GM19043 (cell line): ENCODE measurements around the gene ZGPAT.

Experiments used
- ATAC-seq: cut with Tn5 transposase; IDR thresholded peaks from one replicate; pipeline ENCODE4 v1.9.1; 2021; ENCODE audit warnings: low read depth; ENCODE audit not compliant: unreplicated experiment

The ZGPAT gene

GRCh38 chr20:63732118-63733095 is 24.6 kb downstream of the ZGPAT start:
- no peak for ATAC-seq

DNA sequence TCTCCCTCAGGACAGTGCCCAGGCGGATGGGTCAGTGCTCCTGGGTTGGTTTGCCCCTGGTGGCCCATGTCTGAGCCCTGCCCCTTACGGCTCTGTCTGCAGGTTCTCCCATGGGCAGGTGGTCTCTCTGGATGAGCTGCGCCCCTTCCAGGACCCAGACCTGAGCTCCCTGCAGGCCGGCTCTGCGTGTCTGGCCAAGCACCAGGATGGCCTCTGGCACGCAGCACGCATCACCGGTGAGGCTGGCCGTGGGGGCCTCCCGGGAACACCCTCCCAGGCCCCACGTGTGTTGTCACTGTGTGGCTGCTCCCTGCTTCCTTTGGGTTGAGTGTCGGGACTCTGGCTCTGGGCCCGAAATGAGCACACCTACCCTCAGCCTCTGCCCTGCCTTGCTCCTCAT is 25.3 kb downstream of the ZGPAT start:
- ATAC-seq, result no peak

- no peak for ATAC-seq
Observed at GRCh38 chr20:63733579-63734081, 25.8 kb downstream of the ZGPAT start.

DNA sequence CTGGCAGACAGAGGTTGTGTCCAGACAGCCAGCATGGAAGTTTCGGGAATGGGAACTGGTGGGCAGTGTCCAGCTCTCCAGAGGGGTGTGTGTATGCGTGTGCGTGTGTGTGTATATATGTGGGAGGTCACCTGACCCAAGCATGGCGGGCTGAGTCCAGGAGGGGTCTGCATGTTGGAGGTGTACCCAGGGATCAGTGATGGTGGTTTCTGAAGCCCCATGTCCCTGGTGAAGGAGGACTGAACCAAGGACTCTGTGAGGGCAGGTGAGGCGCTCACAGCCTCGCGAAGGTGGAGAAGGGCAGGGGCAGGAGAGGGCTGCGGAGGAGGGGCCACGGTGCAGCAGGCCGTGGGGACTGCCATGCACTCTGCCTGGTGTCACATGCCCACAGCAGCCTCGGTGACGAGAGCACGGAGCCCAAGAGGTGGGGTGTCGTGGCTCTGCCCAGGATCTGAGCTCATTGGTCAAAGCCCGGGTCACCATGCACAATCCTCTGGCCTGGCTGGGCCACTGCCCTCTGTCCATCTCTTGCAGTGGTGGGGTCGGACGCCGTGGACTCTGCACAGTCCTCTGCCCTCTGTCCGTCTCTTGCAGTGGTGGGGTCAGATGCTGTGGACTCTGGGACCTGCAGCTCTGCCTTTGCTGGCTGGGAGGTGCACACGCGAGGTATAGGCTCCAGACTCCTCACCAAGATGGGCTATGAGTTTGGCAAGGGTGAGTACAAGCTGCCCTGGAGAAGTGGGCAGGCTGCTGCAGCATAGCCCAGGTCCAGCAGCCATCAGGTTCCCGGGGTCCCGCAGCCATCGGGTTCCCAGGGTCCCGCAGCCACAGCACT is 26.5 kb downstream of the ZGPAT start:
- no peak for ATAC-seq

GRCh38 chr20:63734946-63735858 is 27.4 kb downstream of the ZGPAT start:
- ATAC-seq, result no peak

- ATAC-seq, result no peak
Observed at GRCh38 chr20:63735859-63736718, 28.2 kb downstream of the ZGPAT start, which contains the start of gene LIME1. LIME1 (plus strand) TSS chr20:63736664; CDS start chr20:63737550, 886 bp downstream.

DNA sequence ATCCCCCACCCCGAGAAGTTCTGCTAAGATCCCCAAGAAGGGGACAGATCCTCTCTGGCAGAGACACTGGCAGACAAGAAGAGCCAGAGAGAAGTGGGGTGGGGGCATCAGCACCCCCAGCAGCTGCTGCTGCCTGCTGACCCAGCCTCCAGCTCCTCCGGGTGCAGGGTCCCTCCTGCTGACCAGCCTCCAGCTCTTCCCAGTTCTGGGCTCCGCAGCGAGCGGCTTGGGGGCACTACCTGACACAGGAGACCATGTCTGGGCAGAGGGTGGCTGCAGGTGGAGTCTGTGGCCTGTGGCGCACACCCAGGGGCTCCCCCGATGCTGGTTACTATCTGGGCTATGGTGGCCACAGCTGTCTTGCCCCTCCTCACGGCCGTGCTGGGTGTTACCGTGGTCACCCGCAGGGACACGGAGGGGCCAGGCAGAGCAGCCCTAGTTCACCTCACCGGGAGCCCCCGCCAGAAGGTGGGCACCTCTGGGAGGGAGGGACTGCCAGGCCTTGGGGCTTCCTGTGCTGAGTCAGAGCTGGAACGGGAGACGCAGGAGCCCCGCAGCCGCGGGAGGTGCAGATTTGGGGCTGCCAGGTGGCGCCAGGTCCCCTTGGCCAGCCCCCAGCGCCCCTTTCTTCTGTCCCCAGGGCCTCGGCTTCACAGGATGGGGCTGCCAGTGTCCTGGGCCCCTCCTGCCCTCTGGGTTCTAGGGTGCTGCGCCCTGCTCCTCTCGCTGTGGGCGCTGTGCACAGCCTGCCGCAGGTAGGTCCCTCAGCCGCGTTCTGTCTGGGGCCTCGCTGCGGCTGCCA is 29.3 kb downstream of the ZGPAT start:
- no peak for ATAC-seq

DNA sequence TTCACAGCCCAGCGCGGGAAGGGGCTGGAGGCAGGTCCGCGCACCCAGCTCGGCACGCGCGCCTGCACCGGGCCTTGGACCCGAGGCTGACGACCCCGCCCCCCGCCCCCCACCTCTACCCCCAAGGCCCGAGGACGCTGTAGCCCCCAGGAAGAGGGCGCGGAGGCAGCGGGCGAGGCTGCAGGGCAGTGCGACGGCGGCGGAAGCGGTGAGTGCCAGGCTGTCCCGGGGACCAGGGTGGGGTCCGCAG is 29.8 kb downstream of the ZGPAT start:
- no peak for ATAC-seq

GRCh38 chr20:63737945-63738686 is 30.3 kb downstream of the ZGPAT start:
- ATAC-seq, result no peak

- no peak for ATAC-seq
Observed at GRCh38 chr20:63738687-63739129, 30.9 kb downstream of the ZGPAT start.

- ATAC-seq, result no peak
Observed at GRCh38 chr20:63739130-63740069, 31.6 kb downstream of the ZGPAT start, which contains the start of gene SLC2A4RG. SLC2A4RG (plus strand) TSS chr20:63739776; CDS start chr20:63739913, 137 bp downstream.

- ATAC-seq, result no peak
Observed at GRCh38 chr20:63740070-63740626, 32.3 kb downstream of the ZGPAT start.

DNA sequence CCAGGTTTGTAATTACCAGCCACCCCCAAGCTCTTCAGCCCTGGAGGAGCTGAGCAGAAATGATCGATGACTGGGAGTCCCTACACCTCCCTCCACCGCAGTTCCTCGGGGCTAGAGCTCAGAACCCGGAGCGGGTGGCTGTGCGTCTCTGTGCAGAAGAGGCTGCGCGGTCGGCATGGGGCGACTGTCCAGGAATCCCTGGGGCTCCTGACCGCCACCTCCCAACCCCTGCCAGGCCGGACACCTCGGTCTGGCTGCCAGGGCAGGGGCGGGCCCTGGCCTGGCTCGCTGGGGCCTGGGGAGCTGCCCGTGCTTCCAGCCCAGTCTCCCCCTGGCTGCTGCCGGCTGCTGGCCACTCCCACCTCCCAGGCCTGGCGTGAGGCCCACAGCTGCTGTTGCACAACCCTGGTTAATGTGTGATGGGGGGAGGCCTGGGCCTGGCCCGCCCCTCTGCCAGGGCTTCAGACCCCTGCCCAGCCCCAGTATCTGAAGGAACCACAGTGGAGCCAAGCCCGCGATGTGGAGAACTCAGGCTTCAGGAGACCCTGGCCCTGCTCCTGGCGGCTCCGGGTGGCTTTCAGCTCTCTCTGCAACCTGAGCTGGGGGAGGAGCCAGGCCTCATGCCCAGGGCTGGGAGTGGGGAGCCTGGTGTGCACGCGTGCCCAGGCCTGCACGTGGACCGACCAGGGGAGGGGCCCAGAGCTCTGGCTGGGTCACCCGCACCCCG is 33.0 kb downstream of the ZGPAT start:
- ATAC-seq, result no peak

DNA sequence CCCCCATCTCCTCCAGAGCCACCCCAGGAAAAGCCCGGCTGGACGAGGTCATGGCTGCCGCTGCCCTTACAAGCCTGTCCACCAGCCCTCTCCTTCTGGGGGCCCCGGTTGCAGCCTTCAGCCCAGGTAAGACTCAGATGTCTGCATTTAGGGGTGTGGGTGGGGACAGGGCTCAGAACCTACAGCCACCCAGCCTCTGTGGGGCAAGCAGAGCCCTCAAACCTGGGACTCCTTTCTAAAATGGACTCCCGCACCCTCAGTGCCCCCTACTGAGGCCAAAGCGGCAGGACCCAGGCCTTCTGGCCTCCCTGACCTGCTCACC is 33.5 kb downstream of the ZGPAT start:
- ATAC-seq, result no peak

GRCh38 chr20:63741676-63742380 is 34.0 kb downstream of the ZGPAT start:
- no peak for ATAC-seq
